Measurements from ENCODE around the gene TAF1C.

DNA sequence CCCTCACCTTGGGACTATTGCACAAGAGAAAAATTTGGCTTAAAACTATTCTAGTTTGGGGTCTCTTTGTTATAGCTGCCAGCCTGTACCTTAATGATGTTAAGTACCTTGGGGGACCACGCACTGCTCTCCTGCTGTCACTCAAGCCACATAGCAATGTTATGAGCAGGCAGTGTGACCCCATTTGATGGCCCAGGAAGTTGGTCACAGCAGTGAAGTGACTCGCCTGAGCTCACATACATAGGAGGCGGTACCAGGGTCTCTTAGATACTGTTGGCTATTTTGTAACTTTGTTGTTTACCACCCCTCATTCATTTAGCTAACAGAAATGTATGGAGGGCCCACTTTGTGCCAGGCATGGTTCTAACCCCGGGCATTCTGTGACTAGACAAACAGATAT, 36.6 kb upstream of the TAF1C start:
- TF ChIP-seq GATA3 (IDR thresholded peaks at IDR 0.05; ENCODE audit: low read depth, low read length) (no peak), GATA2 (IDR thresholded peaks at IDR 0.05; ENCODE audit: low read depth, low read length) (no peak)
